GM18868 (cell line): Measurements from ENCODE around the gene BCAS3.
"Not testable (repeated sequence)": the region's sequence is repeated elsewhere in the genome, so short reads cannot be mapped to it uniquely, and the experiment has no call there.

ENCODE experiments used
- ATAC-seq: cut with Tn5 transposase; IDR thresholded peaks from one replicate; pipeline ENCODE4 v1.9.1; 2021; ENCODE audit warnings: mild to moderate bottlenecking, moderate library complexity; ENCODE audit not compliant: unreplicated experiment

BCAS3 gene

DNA sequence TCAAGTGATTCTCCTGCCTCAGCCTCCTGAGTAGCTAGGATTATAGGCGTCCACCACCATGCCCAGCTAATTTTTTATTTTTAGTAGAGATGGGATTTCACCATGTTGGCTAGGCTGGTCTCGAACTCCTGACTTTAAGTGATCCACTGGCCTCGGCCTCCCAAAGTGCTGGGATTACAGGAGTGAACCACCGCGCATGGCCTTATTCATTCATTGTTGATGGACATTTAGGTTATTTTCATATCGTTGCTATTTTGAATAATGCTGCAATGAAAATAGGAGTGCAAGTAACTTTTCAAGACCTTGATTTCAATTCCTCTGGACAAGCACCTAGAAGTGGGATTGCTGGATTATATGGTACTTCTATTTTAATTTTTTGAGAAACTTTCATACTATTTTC lies 752.2 kb downstream of the BCAS3 start:
- ATAC-seq, result not testable (repeated sequence)

DNA sequence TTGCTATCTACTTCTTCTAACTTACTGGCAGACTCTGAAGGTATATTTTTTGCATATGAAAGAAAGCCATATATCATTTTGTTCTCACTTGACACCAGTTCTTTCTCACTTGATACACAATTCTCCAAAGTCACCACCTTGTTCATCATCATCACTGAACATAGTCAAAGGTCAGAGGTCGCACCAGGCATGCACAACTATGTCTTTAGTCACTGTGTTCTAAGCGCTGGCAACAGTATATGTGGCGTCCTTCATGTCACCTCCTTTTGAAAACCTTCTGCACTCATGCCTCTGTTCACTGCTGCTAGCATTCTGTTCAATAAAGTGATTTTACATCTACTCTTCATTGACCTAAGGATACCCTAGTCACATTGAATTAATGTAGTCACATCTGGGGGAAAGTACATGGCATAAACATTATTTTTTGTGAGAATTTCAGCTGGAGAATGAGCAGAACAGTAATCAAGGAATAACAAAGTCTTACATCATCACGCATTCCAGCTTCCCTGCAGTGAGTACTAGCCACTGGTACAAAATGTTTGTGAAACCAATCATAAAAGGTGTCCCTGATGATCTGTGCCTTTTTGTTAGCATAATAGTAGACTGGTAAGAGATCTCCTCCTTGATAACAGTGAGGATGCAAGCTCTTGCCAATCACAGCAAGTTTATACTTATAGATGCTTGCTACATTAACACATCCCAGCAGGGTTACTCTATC lies 754.1 kb downstream of the BCAS3 start:
- ATAC-seq, result no peak

DNA sequence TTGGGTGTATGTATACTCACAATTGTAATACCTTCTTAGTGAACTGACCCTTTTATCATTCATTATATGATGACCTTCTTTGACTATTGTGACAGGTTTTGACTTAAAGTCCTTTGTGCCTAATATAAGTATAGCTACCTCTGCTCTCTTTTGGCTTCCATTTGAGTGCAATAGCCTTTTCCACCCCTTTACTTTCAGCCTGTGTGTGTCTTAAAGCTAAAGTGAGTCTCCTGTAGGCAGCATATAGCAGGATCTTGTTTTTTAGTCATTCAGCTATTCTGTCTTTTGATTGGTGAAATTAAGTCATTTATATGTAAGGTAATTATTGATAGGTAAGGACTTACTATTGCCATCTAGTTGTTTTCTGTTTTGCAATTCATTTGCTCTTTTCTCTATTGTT lies 758.6 kb downstream of the BCAS3 start:
- ATAC-seq, result no peak

GRCh38 chr17:61436995-61437704 lies 759.5 kb downstream of the BCAS3 start:
- ATAC-seq, result no peak

DNA sequence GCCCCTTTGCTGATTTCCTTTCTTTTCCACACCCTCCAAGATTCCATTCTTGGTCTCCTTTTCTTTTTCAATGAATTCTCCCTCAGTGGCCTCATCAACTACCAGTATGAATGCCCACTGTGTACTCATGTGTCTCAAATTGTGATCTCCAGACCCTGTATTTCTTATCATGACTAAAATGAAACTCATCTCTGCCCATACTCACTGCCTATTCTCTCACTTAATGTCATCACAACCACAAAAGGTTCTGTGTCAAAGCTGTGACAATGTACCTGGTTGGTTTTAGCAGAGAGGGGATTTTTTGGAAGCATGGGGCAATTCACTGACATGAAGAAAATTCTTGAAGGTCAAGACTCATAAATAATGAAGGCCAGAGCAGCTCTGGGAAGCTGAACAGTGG lies 763.0 kb downstream of the BCAS3 start:
- ATAC-seq, result peak; percentile 67

- not testable (repeated sequence) for ATAC-seq
Observed at GRCh38 chr17:61441507-61441906, 763.9 kb downstream of the BCAS3 start.

DNA sequence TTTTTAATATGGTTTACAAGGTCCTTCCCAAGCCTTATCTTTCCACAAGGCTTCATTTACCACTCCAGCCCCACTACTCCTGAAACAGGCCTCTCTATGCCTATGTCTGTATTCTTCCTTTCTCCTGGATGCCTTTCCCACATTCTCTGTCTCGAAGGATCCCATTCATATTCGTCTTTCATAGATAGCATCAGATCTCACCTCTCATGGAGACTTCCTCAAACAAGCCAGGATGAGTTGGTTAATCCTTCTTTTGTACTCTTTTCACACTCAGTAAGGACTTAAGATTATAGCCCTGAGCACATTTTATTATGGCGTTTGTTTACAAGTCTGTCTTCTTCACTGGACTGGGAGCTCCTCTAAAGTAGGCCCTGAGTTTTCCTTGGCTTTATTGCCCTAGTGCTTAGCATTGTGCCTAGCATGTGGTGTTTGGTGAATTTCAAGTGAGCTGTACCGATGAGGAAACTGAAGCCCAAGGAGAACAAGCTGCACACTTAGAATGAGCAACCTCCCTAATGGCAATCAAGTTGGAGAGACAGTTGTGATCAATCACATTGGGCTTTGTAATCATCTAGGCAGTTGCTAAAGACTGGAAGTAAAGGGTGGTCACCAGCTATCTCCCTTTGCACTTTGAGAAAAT lies 764.6 kb downstream of the BCAS3 start:
- no peak for ATAC-seq
